Activated T-helper 1 cell treated with Interleukin-2 at 50 U/mL for 16 hours (primary cell): ENCODE measurements around the gene AUTS2.

Experiments used
- DNase-seq: peaks from one replicate; pipeline ENCODE4 v3.0.0-alpha.2; 2020; ENCODE audit warnings: low read depth

AUTS2 gene

GRCh38 chr7:70498232-70498992 lies 900.1 kb downstream of the AUTS2 start:
- DNase-seq, result no peak

DNA sequence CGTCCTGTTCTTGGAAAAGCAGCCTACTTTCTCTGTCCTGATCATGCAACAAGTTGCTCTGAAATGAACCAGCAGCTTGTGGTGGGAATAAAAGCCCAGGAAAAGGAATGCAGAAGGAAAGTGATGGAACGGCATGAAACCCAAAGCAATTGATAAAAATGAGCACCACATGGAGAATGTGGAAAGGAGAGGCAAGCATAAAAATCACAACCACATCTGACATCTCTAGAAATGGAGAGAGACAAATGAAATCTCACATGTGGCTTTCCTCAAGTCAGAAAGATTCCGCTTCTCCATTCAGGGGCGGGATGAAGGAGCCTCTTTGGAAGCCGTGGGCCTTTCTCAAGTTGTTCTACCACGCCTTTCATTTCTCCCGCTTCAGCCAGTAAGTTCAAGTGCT lies 902.0 kb downstream of the AUTS2 start:
- DNase-seq, result no peak

DNA sequence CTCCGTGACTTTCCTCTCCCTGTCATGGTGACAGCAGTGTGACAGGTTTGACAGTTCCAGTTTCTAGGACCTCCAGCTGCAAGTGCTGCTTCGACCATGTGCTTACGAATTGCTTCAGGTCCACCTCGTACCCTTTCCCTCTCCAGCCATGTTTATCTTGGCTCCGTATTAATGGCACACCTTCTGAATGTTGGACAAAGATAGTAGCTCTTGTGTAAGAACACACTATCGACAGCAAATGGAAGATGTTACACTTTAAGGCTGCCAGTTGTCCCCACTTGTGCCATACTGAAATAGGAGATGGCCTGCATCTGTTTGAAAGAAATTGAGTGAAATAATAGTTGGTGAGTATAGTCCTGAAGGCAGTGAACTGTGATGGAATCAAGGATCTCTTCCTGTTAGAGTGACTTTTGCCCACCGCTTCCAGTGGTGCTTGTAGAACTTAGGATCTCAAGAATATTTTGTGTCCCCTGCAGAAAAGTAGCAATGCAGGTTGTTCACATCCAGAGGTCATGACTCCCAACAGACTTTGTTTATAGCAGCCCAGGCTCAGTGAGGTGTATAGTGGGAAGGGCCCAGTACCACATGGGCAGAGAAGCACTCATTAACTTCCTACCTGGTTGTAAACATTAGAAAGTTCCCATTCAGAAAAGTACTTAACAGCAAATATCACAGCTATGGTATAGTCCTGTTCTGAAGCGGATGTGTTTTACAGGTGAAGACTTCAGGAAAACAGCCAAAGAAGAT lies 904.0 kb downstream of the AUTS2 start:
- no peak for DNase-seq

GRCh38 chr7:70504254-70504653 lies 906.0 kb downstream of the AUTS2 start:
- no peak for DNase-seq

DNA sequence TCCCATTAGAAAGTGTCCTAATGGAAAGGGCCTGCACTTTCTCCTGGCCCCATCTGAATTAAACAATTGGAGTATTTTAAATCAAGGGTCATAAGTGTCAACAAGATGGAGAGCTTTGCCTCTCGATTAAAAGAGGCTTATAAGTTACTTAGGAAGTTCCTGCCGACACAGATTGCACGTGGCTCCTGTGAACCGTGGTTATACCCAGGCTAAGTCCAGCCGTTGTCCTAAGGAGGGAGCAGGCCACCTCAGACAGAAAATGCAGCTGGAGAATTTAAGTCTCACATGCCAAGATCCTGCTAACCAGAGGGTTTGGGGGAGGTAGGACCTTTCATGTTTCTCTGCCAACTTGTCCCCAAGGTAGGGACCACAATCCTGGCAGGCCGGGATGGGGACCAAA lies 907.2 kb downstream of the AUTS2 start:
- DNase-seq, result no peak

DNA sequence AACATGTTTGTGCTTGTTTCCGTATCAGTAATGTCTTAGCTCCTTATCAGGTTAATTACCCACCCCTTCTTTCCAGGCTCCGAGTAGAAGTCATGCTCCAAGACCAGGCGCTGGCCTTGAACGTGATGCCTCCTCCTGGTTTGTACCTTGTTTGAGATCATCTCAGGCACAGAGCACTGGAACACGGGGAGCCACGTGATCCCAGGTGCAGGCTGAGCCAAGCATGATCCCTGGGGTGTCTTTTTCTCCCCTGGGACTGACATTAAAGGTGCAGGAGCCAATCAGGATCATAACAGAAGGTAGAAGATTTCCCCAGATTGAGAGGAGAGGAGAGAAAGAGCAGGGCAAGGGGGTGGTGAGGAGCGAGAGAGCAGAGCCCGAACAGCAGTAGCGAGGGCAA lies 907.6 kb downstream of the AUTS2 start:
- no peak for DNase-seq

DNA sequence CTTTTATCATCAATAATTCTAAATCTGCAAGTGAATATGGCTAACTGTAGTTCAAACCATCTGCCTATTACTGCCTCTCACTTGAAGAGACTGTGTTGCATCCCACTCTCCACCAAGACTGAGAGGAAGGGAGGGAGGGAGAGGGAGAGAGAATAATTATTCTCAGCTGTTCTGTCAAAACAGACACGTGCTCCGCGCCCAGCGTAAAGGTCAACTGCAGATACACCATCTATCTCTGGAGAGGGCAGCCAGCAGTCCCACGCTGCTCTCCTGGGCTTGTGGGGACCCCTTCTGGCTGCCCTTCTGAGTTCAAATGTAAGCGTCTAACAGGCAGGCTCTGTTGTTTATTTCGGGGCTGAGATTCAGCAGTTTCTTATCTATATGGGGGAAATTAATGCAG lies 908.2 kb downstream of the AUTS2 start:
- no peak for DNase-seq

- DNase-seq, result no peak
Measured at GRCh38 chr7:70512144-70512543, 913.9 kb downstream of the AUTS2 start.

DNA sequence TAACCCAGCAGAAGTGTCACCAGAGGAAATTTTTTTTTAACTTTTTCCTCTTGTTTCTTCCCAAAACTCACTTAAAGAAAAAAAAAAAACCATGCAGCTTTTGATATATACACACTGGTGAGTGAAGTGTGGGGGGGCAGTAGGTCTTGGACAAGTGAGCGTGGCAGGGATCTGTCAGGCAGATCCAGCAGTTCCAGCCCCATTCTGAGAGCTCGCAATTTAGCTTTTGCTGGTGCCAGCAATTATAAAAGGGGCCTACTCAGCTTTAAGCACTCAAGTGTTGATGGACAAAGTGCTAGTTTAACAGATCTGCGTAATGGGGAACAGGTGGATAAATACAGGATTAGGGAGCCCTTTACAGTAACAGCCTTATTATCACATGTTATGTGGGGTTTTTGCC lies 914.5 kb downstream of the AUTS2 start:
- DNase-seq, result no peak

DNA sequence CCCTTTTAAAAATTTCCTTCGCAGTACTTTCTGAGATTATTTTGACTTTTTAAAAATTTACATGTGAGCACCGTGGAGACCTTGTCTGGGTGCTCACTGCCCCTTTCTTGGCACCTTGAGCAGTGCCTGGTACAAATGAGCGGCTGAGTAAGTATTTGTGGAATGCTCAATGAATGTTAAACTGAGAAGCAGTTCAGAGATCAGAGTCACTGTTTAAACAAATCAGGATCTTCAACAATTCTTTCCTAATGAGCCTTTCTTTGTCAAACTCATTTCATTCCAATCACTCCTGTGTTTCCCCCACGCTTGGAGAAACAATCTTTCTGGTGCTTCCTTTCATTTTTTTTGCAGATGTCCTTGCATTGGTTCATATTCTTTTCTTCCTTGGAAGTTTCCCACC lies 922.3 kb downstream of the AUTS2 start:
- DNase-seq, result no peak

GRCh38 chr7:70523249-70523988 lies 925.1 kb downstream of the AUTS2 start:
- no peak for DNase-seq

DNA sequence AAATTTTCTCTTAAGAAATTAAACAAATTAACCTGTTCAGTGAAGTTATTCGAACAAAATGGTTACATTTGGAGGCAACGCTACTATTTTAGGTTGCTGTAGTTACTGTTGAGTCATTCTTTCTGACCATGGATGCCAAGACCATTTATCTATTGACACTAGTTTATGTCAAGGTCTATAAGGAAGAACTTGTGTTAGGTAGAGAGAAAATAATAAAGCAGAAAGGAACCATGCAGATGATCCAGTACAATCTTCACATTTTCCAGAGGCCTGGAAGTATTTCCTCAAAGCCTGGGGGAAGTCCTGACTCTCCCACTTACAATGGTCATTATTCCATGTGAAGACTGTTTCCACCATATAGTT lies 925.7 kb downstream of the AUTS2 start:
- DNase-seq, result no peak

DNA sequence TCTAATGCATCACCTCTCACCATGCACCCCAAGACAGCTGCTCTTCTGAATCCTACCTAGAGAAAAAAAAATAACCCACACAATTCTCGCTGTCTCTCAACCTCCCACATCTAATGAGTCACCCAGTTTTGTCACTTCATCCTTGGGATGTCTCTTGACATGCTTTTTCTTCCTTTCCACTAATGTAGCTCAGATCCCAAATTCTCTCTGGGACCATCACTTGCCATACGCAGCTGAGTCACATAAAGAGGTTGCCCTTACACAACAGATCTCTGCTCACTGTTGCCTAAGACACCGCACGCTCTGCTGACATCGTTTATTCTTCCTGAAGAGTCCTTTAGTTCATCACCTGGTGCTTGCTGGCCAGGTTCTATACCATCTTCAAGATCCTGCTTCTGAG lies 927.7 kb downstream of the AUTS2 start:
- DNase-seq, result no peak

GRCh38 chr7:70527520-70528115 lies 929.3 kb downstream of the AUTS2 start:
- no peak for DNase-seq

GRCh38 chr7:70529436-70529835 lies 931.2 kb downstream of the AUTS2 start:
- no peak for DNase-seq

- DNase-seq, result no peak
Measured at GRCh38 chr7:70529914-70530585, 931.8 kb downstream of the AUTS2 start.

GRCh38 chr7:70533614-70534013 lies 935.3 kb downstream of the AUTS2 start:
- DNase-seq, result no peak

- no peak for DNase-seq
Measured at GRCh38 chr7:70539205-70539604, 940.9 kb downstream of the AUTS2 start.

GRCh38 chr7:70539617-70540016 lies 941.3 kb downstream of the AUTS2 start:
- no peak for DNase-seq

- no peak for DNase-seq
Measured at GRCh38 chr7:70540641-70541040, 942.4 kb downstream of the AUTS2 start.

DNA sequence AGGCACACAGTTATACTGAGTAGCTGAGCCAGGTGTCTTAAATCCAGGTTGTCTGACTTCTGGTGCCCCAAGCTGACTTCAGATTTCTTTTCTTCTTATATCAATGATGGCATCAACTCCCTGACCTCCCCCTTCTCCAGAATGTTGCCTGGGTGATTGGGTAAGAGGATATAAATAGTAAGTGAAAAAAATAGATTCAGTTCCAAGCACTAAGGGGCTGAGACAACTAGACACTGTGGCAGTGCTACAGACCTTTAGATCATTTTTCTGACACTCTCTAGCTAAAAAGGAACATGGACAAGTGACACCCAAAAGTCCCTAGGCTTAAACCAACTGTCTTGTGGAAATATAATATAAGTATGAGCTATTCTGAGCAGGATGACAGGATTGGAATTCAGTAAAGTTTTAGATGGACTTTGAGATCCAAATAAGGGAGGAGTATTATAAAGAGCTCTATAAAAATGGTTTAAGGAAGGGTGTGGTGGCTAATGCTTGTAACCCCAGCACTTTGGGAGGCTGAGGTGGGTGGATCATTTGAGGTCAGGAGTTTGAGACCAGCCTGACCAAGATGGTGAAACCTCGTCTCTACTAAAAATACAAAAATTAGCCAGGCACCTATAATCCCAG lies 944.6 kb downstream of the AUTS2 start:
- DNase-seq, result no peak

DNA sequence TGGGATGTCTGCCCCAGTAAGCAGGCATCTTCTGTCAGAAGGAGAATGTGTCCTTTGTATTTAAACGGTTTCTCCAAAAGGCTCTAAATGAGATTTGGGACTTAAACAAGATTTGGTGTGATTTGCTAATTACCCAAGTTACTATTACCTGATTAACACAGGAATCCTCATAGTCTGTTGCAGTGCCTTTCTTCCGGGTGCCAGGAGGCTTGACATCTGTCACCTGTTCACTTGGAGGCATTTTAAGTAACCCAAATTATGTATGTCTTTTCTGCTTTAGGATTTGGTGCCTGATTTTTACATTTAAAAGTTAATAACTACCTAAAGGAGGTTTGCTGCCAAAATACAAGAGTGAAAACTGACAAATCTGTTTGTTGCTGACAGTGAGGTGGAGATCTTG lies 945.7 kb downstream of the AUTS2 start:
- no peak for DNase-seq
